ENCODE results near the gene DNAAF8. TPM values are rescaled to one million over a fixed set of nuclear protein-coding genes. Genes with fewer than 3 reads are reported as not detected.

Gene DNAAF8
- total RNA-seq, 2 donors from 2014 or later = not detected

- Mint-ChIP-seq H3K9me3 (no peaks in the 10 kb centered on the region), H3K36me3 (ENCODE audit: low read depth) (peaks cover 54% of the 10 kb centered on the region), H3K4me3 (no peak overlapping the region), H3K27ac (no peak overlapping the region), H3K27me3 (no peaks in the 10 kb centered on the region), H3K4me1 (no peaks in the 10 kb centered on the region)
- no peak for ATAC-seq (replicated peaks)
Measured at GRCh38 chr16:4700997-4701743, 33.2 kb upstream of the DNAAF8 start.

GRCh38 chr16:4701791-4702465, 32.4 kb upstream of the DNAAF8 start:
- no peaks in the 10 kb centered on the region for H3K9me3 Mint-ChIP-seq
- H3K27me3 Mint-ChIP-seq = no peaks in the 10 kb centered on the region
- no peak for ATAC-seq (replicated peaks)
- no peak overlapping the region for H3K27ac Mint-ChIP-seq
- peaks cover 56% of the 10 kb centered on the region for H3K36me3 Mint-ChIP-seq (ENCODE audit: low read depth)
- H3K4me1 Mint-ChIP-seq = no peaks in the 10 kb centered on the region
- H3K4me3 Mint-ChIP-seq = no peak overlapping the region

- H3K4me3 Mint-ChIP-seq = no peak overlapping the region
- no peaks in the 10 kb centered on the region for H3K27me3 Mint-ChIP-seq
- H3K4me1 Mint-ChIP-seq = no peaks in the 10 kb centered on the region
- no peaks in the 10 kb centered on the region for H3K9me3 Mint-ChIP-seq
- no peak overlapping the region for H3K27ac Mint-ChIP-seq
- no peak for ATAC-seq (replicated peaks)
- H3K36me3 Mint-ChIP-seq (ENCODE audit: low read depth) = peaks cover 57% of the 10 kb centered on the region
Measured at GRCh38 chr16:4702466-4702808, 31.9 kb upstream of the DNAAF8 start.

GRCh38 chr16:4703906-4704305, 30.4 kb upstream of the DNAAF8 start:
- Mint-ChIP-seq H3K4me3 (no peak overlapping the region), H3K27ac (no peak overlapping the region), H3K4me1 (no peaks in the 10 kb centered on the region), H3K36me3 (ENCODE audit: low read depth) (peaks cover 67% of the 10 kb centered on the region), H3K9me3 (no peaks in the 10 kb centered on the region), H3K27me3 (no peaks in the 10 kb centered on the region)
- ATAC-seq (replicated peaks) = no peak

- no peaks in the 10 kb centered on the region for H3K9me3 Mint-ChIP-seq
- ATAC-seq (replicated peaks) = no peak
- H3K4me1 Mint-ChIP-seq = no peaks in the 10 kb centered on the region
- no peaks in the 10 kb centered on the region for H3K27me3 Mint-ChIP-seq
- no peak overlapping the region for H3K27ac Mint-ChIP-seq
- peaks cover 66% of the 10 kb centered on the region for H3K36me3 Mint-ChIP-seq (ENCODE audit: low read depth)
- no peak overlapping the region for H3K4me3 Mint-ChIP-seq
Measured at GRCh38 chr16:4704491-4704890, 29.8 kb upstream of the DNAAF8 start.

GRCh38 chr16:4704913-4705312, 29.4 kb upstream of the DNAAF8 start:
- Mint-ChIP-seq H3K27me3 (no peaks in the 10 kb centered on the region), H3K27ac (no peak overlapping the region), H3K4me3 (no peak overlapping the region), H3K36me3 (ENCODE audit: low read depth) (peaks cover 66% of the 10 kb centered on the region), H3K9me3 (no peaks in the 10 kb centered on the region), H3K4me1 (no peaks in the 10 kb centered on the region)
- ATAC-seq (replicated peaks) = no peak

GRCh38 chr16:4706871-4707270, 27.5 kb upstream of the DNAAF8 start:
- peak overlapping the region; percentile 44 for H3K27ac Mint-ChIP-seq
- peaks cover 73% of the 10 kb centered on the region for H3K36me3 Mint-ChIP-seq (ENCODE audit: low read depth)

GRCh38 chr16:4709481-4709880, 24.9 kb upstream of the DNAAF8 start:
- Mint-ChIP-seq H3K9me3 (no peaks in the 10 kb centered on the region), H3K36me3 (ENCODE audit: low read depth) (peaks cover 86% of the 10 kb centered on the region), H3K27me3 (no peaks in the 10 kb centered on the region), H3K27ac (no peak overlapping the region), H3K4me3 (no peak overlapping the region), H3K4me1 (no peaks in the 10 kb centered on the region)
- ATAC-seq (replicated peaks) = no peak

More at GRCh38 chr16:4706871-4707270, 27.5 kb upstream of the DNAAF8 start:
- H3K9me3 Mint-ChIP-seq = no peaks in the 10 kb centered on the region
- no peak overlapping the region for H3K4me3 Mint-ChIP-seq
- H3K27me3 Mint-ChIP-seq = no peaks in the 10 kb centered on the region
- no peaks in the 10 kb centered on the region for H3K4me1 Mint-ChIP-seq
- ATAC-seq (replicated peaks) = no peak

GRCh38 chr16:4713663-4714501, 20.5 kb upstream of the DNAAF8 start:
- Mint-ChIP-seq H3K4me3 (no peak overlapping the region), H3K27me3 (no peaks in the 10 kb centered on the region), H3K9me3 (no peaks in the 10 kb centered on the region), H3K36me3 (ENCODE audit: low read depth) (peaks cover 60% of the 10 kb centered on the region), H3K4me1 (no peaks in the 10 kb centered on the region), H3K27ac (no peak overlapping the region)
- no peak for ATAC-seq (replicated peaks)

- Mint-ChIP-seq H3K27ac (no peak overlapping the region), H3K27me3 (no peaks in the 10 kb centered on the region), H3K4me1 (no peaks in the 10 kb centered on the region), H3K4me3 (no peak overlapping the region), H3K9me3 (no peaks in the 10 kb centered on the region), H3K36me3 (ENCODE audit: low read depth) (peaks cover 51% of the 10 kb centered on the region)
- no peak for ATAC-seq (replicated peaks)
Measured at GRCh38 chr16:4714996-4715395, 19.3 kb upstream of the DNAAF8 start.

- no peak for ATAC-seq (replicated peaks)
- Mint-ChIP-seq H3K36me3 (ENCODE audit: low read depth) (peaks cover 43% of the 10 kb centered on the region), H3K4me3 (no peak overlapping the region), H3K9me3 (no peaks in the 10 kb centered on the region), H3K4me1 (no peaks in the 10 kb centered on the region), H3K27me3 (no peaks in the 10 kb centered on the region), H3K27ac (peak overlapping the region; percentile 19)
Measured at GRCh38 chr16:4718466-4718865, 15.9 kb upstream of the DNAAF8 start.

- Mint-ChIP-seq H3K4me1 (no peaks in the 10 kb centered on the region), H3K36me3 (ENCODE audit: low read depth) (peaks cover 39% of the 10 kb centered on the region), H3K27me3 (no peaks in the 10 kb centered on the region), H3K9me3 (no peaks in the 10 kb centered on the region), H3K4me3 (no peak overlapping the region), H3K27ac (no peak overlapping the region)
- no peak for ATAC-seq (replicated peaks)
Measured at GRCh38 chr16:4723071-4723767, 11.1 kb upstream of the DNAAF8 start.

GRCh38 chr16:4724661-4725270, 9.6 kb upstream of the DNAAF8 start:
- no peak overlapping the region for H3K27ac Mint-ChIP-seq
- no peaks in the 10 kb centered on the region for H3K27me3 Mint-ChIP-seq
- no peaks in the 10 kb centered on the region for H3K4me1 Mint-ChIP-seq
- ATAC-seq (replicated peaks) = no peak
- H3K36me3 Mint-ChIP-seq (ENCODE audit: low read depth) = peaks cover 55% of the 10 kb centered on the region
- H3K4me3 Mint-ChIP-seq = no peak overlapping the region
- H3K9me3 Mint-ChIP-seq = no peaks in the 10 kb centered on the region

- Mint-ChIP-seq H3K4me3 (no peak overlapping the region), H3K36me3 (ENCODE audit: low read depth) (peaks cover 63% of the 10 kb centered on the region), H3K27ac (no peak overlapping the region), H3K9me3 (no peaks in the 10 kb centered on the region), H3K27me3 (no peaks in the 10 kb centered on the region), H3K4me1 (no peaks in the 10 kb centered on the region)
- ATAC-seq (replicated peaks) = no peak
Measured at GRCh38 chr16:4726616-4727015, 7.7 kb upstream of the DNAAF8 start.

Measured in activated T-helper 17 cell treated with anti-CD3 and anti-CD28 coated beads, Interleukin-2, amount 50 U/mL, for 72 hours (primary cell).